Effector CD8-positive, alpha-beta T cell (primary cell): ENCODE data around the gene GDA.

Experiments
- DNase-seq: peaks from one replicate; lab custom pipeline; 2025; lab: John Stamatoyannopoulos, UW

The GDA gene

DNA sequence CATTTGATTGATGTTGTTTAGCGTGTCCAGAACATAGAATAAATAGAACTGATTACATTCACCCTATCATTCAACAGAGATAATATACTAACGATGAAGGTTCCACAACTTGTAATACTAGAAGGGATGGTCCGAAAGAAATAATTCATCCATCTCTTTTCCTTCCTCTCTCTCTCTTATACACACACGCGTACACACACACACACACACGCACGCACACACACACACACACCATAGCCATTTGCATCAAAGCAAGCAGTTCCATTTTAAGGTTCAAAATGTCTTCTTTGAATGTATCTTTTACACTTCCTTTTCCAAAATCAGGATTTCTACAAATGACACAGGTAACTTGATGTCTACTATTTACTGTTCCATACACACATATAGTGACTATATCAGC lies 887 bp downstream of the GDA start:
- no peak for DNase-seq

- DNase-seq, result no peak
Measured at GRCh38 chr9:72150661-72151060, 1.4 kb downstream of the GDA start.

DNA sequence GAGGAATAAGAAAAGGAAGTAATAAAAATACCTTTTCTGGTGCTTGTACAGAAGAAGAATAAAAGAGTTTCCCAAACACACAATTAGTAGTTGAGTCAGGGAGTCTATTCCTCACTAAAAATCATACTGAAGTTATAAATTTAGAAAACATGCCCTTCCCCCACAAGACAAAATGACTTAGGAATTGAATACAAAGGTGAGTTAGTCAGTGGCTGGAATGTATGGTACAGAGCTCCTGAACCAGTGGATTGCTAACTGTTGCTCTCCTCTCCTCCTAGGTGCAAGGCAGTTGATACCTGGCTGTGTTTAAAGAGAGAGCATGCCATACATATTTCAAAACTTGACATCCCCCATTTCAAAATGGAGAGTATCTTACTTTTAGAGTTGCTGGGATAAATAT lies 1.9 kb downstream of the GDA start:
- no peak for DNase-seq

- DNase-seq, result no peak
Measured at GRCh38 chr9:72154468-72155285, 5.4 kb downstream of the GDA start.

- no peak for DNase-seq
Measured at GRCh38 chr9:72155301-72155700, 6.1 kb downstream of the GDA start.

- DNase-seq, result no peak
Measured at GRCh38 chr9:72156586-72156985, 7.3 kb downstream of the GDA start.

GRCh38 chr9:72158680-72159079 lies 9.4 kb downstream of the GDA start:
- DNase-seq, result no peak

DNA sequence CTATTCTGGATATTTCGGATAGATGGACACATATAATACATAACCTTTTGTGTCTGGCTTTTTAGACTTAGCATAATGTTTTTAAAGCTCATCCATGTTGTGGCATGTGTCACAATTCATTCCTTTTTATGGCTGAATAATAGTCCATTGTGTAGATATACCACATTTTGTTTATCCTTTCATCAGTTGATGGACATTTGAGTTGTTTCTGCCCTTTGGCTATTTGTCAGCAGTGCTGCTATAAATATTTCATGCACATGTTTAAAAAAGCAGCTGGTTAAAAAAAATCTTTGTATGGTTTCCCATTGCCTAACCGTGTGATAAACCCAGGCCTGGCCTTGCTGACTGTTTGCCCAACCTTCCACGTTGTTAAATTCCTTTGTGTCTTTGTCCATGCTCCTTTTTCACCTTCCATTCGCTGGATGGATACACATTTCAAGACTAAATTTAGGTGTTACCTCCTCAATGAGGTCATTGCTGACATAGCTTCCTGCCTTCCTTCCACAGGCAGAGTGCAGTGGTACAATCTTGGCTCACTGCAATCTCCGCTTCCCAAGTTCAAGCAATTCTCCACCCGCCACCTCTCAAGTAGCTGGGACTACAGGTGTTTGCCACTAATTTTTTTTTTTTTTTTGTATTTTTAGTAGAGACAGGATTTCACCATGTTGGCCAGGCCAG lies 11.3 kb downstream of the GDA start:
- DNase-seq, result no peak

- no peak for DNase-seq
Measured at GRCh38 chr9:72165326-72165725, 16.1 kb downstream of the GDA start.

GRCh38 chr9:72165821-72166547 lies 16.7 kb downstream of the GDA start:
- no peak for DNase-seq

DNA sequence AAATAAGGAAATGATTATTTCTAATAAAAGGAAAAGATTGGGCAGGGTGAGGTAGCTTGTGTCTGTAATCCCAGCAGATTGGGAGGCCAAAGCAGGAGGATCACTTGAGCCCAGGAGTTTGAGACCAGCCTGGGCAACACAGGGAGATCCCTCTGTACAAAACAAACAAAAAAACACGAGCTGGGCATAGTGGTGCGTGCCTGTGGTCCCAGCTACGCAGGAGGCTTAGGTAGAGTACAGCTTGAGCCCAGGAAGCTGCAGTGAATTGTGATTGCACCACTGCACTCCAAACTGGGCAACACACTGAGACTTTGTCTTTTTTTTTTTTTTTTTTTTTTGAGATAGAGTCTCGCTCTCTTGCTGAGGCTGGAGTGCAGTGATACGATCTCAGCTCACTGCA lies 18.8 kb downstream of the GDA start:
- DNase-seq, result no peak

DNA sequence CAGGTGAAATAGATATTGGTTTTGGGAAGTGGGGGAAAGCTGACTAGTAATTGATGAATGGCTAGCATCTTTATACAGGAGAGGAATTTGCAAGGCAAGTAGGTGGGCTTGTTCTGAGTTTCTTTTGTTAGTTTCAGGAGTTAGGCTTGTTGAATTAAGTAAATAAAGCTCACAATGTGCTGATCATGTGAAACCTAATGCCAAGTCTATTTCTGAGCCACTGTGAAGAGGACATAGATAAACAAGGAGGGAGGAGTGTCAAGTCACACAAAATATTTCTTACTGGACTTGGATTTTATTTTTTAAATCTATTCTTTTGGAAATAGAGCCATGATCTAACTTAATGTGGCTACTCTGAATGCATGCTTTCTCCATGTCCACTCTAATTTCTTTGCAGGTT lies 19.9 kb downstream of the GDA start:
- no peak for DNase-seq

DNA sequence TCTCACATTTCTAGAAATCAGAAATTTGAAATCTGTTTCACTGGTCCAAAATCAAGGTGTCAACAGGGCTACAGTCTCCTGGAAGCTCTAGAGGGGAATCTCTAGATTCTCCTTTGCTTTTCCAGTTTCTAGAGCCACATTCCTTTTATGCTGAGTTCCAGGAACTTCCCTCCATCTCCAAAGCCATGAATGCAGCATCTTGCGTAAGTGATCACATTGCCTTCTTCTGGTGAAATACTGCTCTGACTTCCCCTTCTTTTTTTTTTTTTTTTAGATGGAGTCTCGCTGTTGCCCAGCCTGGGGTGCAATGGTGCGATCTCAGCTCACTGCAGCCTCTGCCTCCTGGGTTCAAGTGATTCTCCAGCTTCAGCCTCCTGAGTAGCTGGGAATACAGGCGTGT lies 23.8 kb downstream of the GDA start:
- no peak for DNase-seq

DNA sequence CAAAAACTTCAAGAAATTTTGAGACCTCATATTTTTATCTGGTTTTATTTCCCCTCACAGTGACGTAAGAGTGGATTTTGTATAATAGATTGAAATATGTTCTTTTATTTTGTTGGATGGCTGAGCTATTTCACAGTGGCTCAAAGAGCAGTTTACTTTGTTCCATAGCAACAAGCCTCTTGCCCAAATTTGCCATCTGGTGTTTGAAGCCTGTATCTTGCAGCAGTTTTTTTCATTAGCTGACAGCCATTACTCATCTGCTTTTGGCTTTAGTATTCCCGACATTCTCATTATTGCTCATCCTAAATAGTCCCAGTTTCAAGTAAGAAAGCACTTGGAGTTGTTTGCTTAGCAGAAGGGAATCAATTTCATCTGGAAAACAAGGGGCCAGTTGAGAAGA lies 36.3 kb downstream of the GDA start:
- no peak for DNase-seq

- no peak for DNase-seq
Measured at GRCh38 chr9:72187121-72187695, 38.0 kb downstream of the GDA start.

DNA sequence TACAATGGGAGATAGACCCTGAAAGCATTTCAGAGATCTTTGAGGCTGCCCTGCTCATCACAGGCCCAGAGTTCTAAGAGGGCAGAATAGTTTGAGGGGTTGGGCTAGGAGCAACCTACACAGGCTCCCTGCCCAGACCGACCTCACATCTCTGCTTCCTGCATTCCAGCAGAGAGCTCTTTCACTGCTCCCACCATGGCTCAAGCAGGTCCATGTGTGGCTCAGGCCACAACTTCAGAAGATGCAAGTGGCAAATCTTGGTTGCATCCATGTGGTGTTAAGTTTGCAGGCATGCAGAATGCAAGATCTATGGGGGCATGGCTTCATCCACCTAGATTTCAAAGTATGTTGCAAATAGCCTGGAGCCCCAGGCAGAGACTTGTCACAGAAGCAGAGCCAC lies 39.0 kb downstream of the GDA start:
- no peak for DNase-seq

DNA sequence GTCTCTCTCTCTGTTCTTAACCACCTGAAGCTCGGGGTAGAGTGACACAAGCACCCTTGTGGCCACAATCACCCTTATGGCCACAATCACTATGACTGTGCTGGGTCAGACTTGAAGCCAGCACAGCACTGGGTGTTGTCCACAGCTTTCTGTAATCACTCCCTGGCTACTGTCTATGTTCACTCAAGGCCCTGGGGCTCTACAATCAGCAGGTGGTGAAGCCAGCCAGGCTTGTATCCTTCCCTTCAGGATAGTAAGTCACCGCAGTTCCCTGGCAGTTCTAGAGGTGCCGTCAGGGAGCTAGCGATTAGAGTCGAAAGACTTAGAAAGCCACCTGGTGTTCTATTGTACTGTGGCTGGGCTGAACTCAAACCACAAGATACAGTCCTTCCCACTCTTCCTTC lies 44.2 kb downstream of the GDA start:
- DNase-seq, result no peak

DNA sequence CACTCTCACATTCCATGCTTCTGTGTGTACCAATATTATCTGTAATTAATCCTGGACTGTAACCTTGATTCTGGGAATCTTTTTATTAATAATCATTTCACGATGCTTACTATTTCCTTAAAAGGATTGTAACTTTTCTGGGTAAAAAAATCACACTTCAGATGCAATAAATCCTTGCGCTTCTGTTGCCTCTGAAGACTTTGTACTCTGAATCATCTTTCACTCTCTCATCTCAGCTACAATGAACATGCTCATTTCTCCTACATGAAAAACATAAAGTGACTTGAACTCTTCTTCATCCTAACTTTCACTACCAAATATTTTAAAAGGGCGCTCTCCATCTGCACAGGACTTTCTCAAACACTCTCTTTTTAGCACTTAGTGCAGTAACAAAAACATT lies 50.0 kb downstream of the GDA start:
- DNase-seq, result no peak

- no peak for DNase-seq
Measured at GRCh38 chr9:72200452-72200851, 51.2 kb downstream of the GDA start.

DNA sequence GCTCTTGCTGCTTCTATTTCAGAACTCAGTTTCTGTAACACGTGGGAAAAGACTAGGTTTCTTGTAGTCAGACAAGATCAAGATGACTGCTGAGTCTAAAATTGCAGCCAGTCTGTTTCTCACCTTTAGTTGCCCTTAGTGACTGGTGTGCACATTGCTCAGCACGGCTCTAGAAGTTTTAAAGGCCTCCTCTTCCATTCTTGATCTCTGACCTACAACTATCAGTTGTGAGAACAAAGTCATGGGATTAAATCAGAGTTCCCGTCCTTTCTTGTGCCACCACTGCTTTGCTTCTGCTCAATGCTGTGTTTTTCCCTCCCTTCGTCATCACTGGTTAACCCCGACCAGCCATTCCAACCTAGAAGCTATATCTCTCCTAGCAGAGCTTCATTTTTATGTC lies 52.8 kb downstream of the GDA start:
- DNase-seq, result no peak

- DNase-seq, result no peak
Measured at GRCh38 chr9:72203205-72203803, 54.1 kb downstream of the GDA start.

DNA sequence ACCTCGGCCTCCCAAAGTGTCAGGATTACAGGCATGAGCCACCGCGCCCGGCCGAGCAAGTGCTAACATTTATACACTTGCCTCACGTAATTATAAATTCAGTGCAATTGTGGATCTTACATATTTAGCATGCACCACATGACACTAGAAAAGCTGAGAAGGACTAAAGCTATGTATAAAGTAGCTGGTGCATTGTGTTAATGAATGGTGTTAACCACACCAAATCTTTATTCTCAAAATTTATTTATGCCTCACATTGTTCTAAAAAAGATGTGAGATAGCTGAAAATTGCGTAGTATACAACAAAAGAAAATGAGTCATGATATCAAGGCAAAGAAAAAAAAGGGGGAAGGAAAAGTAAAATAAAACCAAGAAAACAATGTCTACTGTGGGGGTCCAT lies 54.8 kb downstream of the GDA start:
- no peak for DNase-seq
